ENCODE data around the gene NECTIN3. TPM values are rescaled to one million over a fixed set of nuclear protein-coding genes. Genes with fewer than 3 reads are reported as not detected.

NECTIN3 gene
- total and polyA plus RNA-seq, 2 of the 4 experiments (the other 2 are of a cell fraction), result 34.7 to 155 TPM

DNA sequence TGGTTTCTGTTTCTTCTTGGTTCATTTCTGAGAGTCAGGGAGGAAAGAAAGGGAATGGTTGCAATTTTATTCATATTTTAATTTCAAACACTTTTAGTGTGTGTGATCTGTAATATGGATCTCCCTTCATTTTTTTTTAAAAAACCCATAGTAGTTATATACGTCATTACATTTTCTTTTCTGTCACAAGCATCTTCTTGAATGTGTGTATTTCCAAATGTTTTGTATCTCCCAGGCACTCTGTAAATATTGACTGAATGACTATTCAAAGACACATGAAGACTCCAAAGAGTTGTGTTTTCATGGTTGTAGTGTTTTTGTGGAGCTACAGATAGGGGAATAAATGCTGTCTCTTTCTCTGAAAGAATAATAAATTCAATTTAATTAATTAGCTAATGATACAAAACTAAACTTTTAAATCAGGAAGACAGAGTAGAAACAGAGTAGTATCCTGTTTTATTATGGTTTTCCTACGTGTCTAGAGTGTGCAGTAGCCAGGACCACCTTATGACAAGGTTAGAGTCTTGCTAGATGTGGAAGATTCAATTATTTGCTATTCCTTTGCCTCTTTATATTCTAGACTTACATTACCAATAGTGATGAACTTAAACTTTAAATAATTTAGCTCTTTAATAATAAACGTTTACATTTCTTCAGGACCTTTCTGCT is 35.5 kb downstream of the NECTIN3 start:
- no TSS peak for BruUV-seq (replicated peaks)
- CTCF ChIA-PET, result interaction anchor here (0.5 kb wide), 1 partner anchor 720 kb away, joined by 5 read pairs; no protein-coding TSS in a partner anchor

More for the DNA sequence above, 35.5 kb downstream of the NECTIN3 start:
- ATAC-seq (ENCODE audit: low read depth) (no peak), DNase-seq (no peak)
- POLR2A ChIA-PET (ENCODE audit: unreplicated experiment), result interaction anchor here (0.6 kb wide), 1 partner anchor 559 kb away, joined by 3 read pairs; no protein-coding TSS in a partner anchor
- in situ Hi-C loops (cut with MboI; ENCODE audit: low sequenced_read_pairs), result no loop called here
- Histone ChIP-seq H4K8ac (ENCODE audit: low read depth in 2 of 2, low read length in 2 of 2) (no peak overlapping the region; a peak in 1 of 4 replicates), H3K4me2 (ENCODE audit: low read depth, low read length) (peak overlapping the region; percentile 68; the same call in 1 of the 2 replicates), H3K9me3 (ENCODE audit: control insufficient read depth, insufficient read depth, low read length) (no peaks in the 10 kb centered on the region; the same call in 1 of the 2 replicates), H3K36me3 (ENCODE audit: control insufficient read depth, insufficient read depth, low read length) (0 out of 2 replicates have a peak, but pooled peaks cover 1% of the 10 kb centered on the region), H4K20me1 (ENCODE audit: insufficient read depth, low read length) (peaks cover 79% of the 10 kb centered on the region), H2BK5ac (ENCODE audit: low read depth, low read length, poor library complexity, severe bottlenecking) (peak overlapping the region; percentile 58), H2AK9ac (replicated peaks; ENCODE audit: low read depth, low read length, poor library complexity) (no peak overlapping the region), H2AFZ (replicated peaks; ENCODE audit: low read length, poor library complexity) (no peak overlapping the region), H3K18ac (ENCODE audit: low read depth, low read length) (no peak overlapping the region), H3K9ac (ENCODE audit: low read depth, low read length) (no peak overlapping the region), H3K27ac (ENCODE audit: insufficient read depth, low read length) (no peak overlapping the region), H3K56ac (ENCODE audit: extremely low read depth, insufficient read depth, low read length) (no peak overlapping the region), H2BK120ac (ENCODE audit: low read depth, low read length) (no peak overlapping the region), H2BK20ac (ENCODE audit: low read depth, low read length) (no peak overlapping the region), H4K91ac (ENCODE audit: insufficient read depth, low read depth, low read length) (no peak overlapping the region), H2AK5ac (ENCODE audit: low read depth, low read length) (no peak overlapping the region), H2BK15ac (ENCODE audit: low read depth, low read length) (no peak overlapping the region), H3K4me3 (ENCODE audit: insufficient read depth, low read depth, low read length) (no peak overlapping the region), H3K79me1 (ENCODE audit: low read depth in 1 of 2, low read length in 2 of 2) (peaks cover 0 to 36% of the 10 kb centered on the region in 2 experiments; a peak in 2 of 4 replicates), H3K4me1 (ENCODE audit: control insufficient read depth, insufficient read depth, low read length) (peaks cover 8% of the 10 kb centered on the region), H3K27me3 (ENCODE audit: control insufficient read depth, insufficient read depth, low read length) (no peaks in the 10 kb centered on the region), H3K9me1 (ENCODE audit: insufficient read depth, low read length) (peaks cover 15% of the 10 kb centered on the region), H3K14ac (replicated peaks; ENCODE audit: low read depth, low read length) (no peak overlapping the region), H3K23ac (ENCODE audit: low read depth, low read length) (no peak overlapping the region), H3K4ac (ENCODE audit: low read depth, low read length) (no peak overlapping the region), H4K5ac (ENCODE audit: low read depth, low read length) (no peak overlapping the region)
- intact Hi-C loops (cut with micrococcal nuclease), result no loop called here
- TF ChIP-seq NFE2L2 (IDR thresholded peaks at IDR 0.05; ENCODE audit: low read depth, low read length) (no peak), MAZ (IDR thresholded peaks at IDR 0.05; ENCODE audit: borderline replicate concordance, low read depth, low read length) (no peak), MAFK (IDR thresholded peaks at IDR 0.05; ENCODE audit: low read depth, low read length) (no peak), RCOR1 (IDR thresholded peaks at IDR 0.05; ENCODE audit: insufficient replicate concordance, low read length) (no peak)
- dilution Hi-C loops (cut with HindIII; ENCODE audit: low sequenced_read_pairs, unreplicated experiment), result no loop called here
- whole genome bisulfite sequencing, 2 experiments (ENCODE audit: extremely low coverage in 2 of 2, insufficient read length in 1 of 2), result no CpG with 5 or more reads among the region's 3 CpGs

All from IMR-90 (cell line).